Left lung (tissue), 10 donors: ENCODE results near the gene FOCAD. TPM values are rescaled to one million over a fixed set of nuclear protein-coding genes. Genes with fewer than 3 reads are reported as not detected.

ENCODE experiments used
- ATAC-seq: fragments of 200-7000 bp; cut with Tn5 transposase; one replicate; pipeline ENCODE4 v1.9.1; 2020; ENCODE audit warnings: moderate library complexity
- DNase-seq, 4 donors: peaks; one replicate each; pipeline ENCODE4 v3.0.0-alpha.2; 2013 to 2020
- H3K27ac ChIP-seq, 2 donors: fragments of 200-600 bp; sonication (generic) in 1 of 2; one replicate each; pipeline versions ENCODE4 v1.5.0 to v1.8.0; 2020 to 2021
- H3K27me3 ChIP-seq, 2 donors: fragments of 200-600 bp; sonication (generic) in 1 of 2; one replicate each; pipeline versions ENCODE4 v1.5.0 to v1.8.0; 2020 to 2021
- H3K36me3 ChIP-seq, 2 donors: fragments of 200-600 bp; sonication (generic) in 1 of 2; one replicate each; pipeline versions ENCODE4 v1.5.0 to v1.8.0; 2020 to 2021
- H3K4me1 ChIP-seq, 2 donors: fragments of 200-600 bp; one replicate each; pipeline ENCODE4 v1.8.0; 2021
- H3K4me3 ChIP-seq, 2 donors: fragments of 200-600 bp; sonication (generic) in 1 of 2; one replicate each; pipeline versions ENCODE4 v1.5.0 to v1.8.0; 2020 to 2021; ENCODE audit warnings: mild to moderate bottlenecking in 1 of 2
- H3K9me3 ChIP-seq, 2 donors: fragments of 200-600 bp; sonication (generic) in 1 of 2; one replicate each; pipeline versions ENCODE4 v1.5.0 to v1.8.0; 2020 to 2021
- CTCF ChIP-seq, 2 donors: fragments of 200-600 bp; sonication (generic) in 1 of 2; IDR thresholded peaks; one replicate each; pipeline versions ENCODE4 v1.5.0 to v1.8.0; 2021; ENCODE audit warnings: antibody characterized with exemption in 2 of 2
- intact Hi-C, 2 donors: fragments of 100-400 bp; cut with DNase I; formaldehyde crosslinking; loops; one replicate each; pipeline versions ENCODE4 v1.11.2 to v1.14.2; 2022
- polyA plus RNA-seq, 6 donors: library from polyadenylated mRNA; unstranded; fragments of 120-200 nt; gene quantifications; one replicate each; pipeline ENCODE4 v1.2.1, GENCODE V29; 2013; ENCODE audit not compliant: insufficient read length in 6 of 6
- total RNA-seq, 2 donors: library from RNA; stranded (reverse); fragmentation: NEBNext Ultra II Directional; extraction: Animal tissue kit (Norgen Biotek cat#: 25700); gene quantifications; one replicate each; pipeline ENCODE4 v1.2.1, GENCODE V29; 2021
- donor health status: DM: no; HTN: yes; CAD: no.
- donor health status: DM: no; HTN: no; CAD: no.

FOCAD gene
- total and polyA plus RNA-seq, 8 donors, result 23.6 to 43.1 (median 29.9) TPM

- ATAC-seq, result peak; percentile 68
- H3K27me3 ChIP-seq, result no peaks in the 10 kb centered on the region
- H3K27ac ChIP-seq, result no peak overlapping the region
- intact Hi-C loops, result no loop called here
- no peaks in the 10 kb centered on the region for H3K9me3 ChIP-seq
- no peak overlapping the region for H3K4me3 ChIP-seq
- no peaks in the 10 kb centered on the region for H3K4me1 ChIP-seq
- no peak for TF ChIP-seq CTCF (IDR thresholded peaks at IDR 0.05)
- no peak for DNase-seq
- H3K36me3 ChIP-seq, result peaks cover 0 to 2% of the 10 kb centered on the region in 2 donors
These were observed 42.1 kb downstream of the FOCAD start for GRCh38 chr9:20726144-20726543.

GRCh38 chr9:20728493-20729220 is 44.6 kb downstream of the FOCAD start:
- DNase-seq (no peak), ATAC-seq (no peak)
- Histone ChIP-seq H3K4me1 (peaks cover 0 to 6% of the 10 kb centered on the region in 2 donors), H3K27ac (no peak overlapping the region), H3K36me3 (no peaks in the 10 kb centered on the region), H3K27me3 (no peaks in the 10 kb centered on the region), H3K4me3 (no peak overlapping the region), H3K9me3 (no peaks in the 10 kb centered on the region)
- intact Hi-C loops, result no loop called here
- TF ChIP-seq CTCF (IDR thresholded peaks at IDR 0.05), result no peak

- Histone ChIP-seq H3K9me3 (no peaks in the 10 kb centered on the region), H3K4me1 (peaks cover 0 to 6% of the 10 kb centered on the region in 2 donors), H3K27ac (no peak overlapping the region), H3K4me3 (no peak overlapping the region), H3K36me3 (no peaks in the 10 kb centered on the region), H3K27me3 (no peaks in the 10 kb centered on the region)
- ATAC-seq, result no peak
- intact Hi-C loops, result no loop called here
- TF ChIP-seq CTCF (IDR thresholded peaks at IDR 0.05), result no peak
- DNase-seq, result no peak
These were observed 45.5 kb downstream of the FOCAD start for GRCh38 chr9:20729523-20729922.

GRCh38 chr9:20732118-20732517 is 48.1 kb downstream of the FOCAD start:
- no peaks in the 10 kb centered on the region for H3K36me3 ChIP-seq
- no peak overlapping the region for H3K4me3 ChIP-seq
- H3K4me1 ChIP-seq, result peaks cover 0 to 6% of the 10 kb centered on the region in 2 donors
- no peak for DNase-seq
- H3K27me3 ChIP-seq, result no peaks in the 10 kb centered on the region
- ATAC-seq, result no peak
- H3K9me3 ChIP-seq, result no peaks in the 10 kb centered on the region
- no peak for TF ChIP-seq CTCF (IDR thresholded peaks at IDR 0.05)
- no peak overlapping the region for H3K27ac ChIP-seq
- intact Hi-C loops, result no loop called here

GRCh38 chr9:20734275-20734674 is 50.2 kb downstream of the FOCAD start:
- Histone ChIP-seq H3K27ac (no peak overlapping the region), H3K4me3 (no peak overlapping the region), H3K4me1 (peaks cover 0 to 6% of the 10 kb centered on the region in 2 donors), H3K9me3 (no peaks in the 10 kb centered on the region), H3K36me3 (peaks cover 0 to 3% of the 10 kb centered on the region in 2 donors), H3K27me3 (no peaks in the 10 kb centered on the region)
- intact Hi-C loops, result no loop called here
- DNase-seq (no peak), ATAC-seq (no peak)
- no peak for TF ChIP-seq CTCF (IDR thresholded peaks at IDR 0.05)
